AG20443 (cell line): ENCODE results near the gene SLC35E2B.
"Not testable (repeated sequence)": the region's sequence is repeated elsewhere in the genome, so short reads cannot be mapped to it uniquely, and the experiment has no call there.

Experiments
- DNase-seq: peaks from one replicate; pipeline ENCODE4 v3.0.0; 2012; ENCODE audit warnings: low spot score, mixed read lengths

The SLC35E2B gene

DNA sequence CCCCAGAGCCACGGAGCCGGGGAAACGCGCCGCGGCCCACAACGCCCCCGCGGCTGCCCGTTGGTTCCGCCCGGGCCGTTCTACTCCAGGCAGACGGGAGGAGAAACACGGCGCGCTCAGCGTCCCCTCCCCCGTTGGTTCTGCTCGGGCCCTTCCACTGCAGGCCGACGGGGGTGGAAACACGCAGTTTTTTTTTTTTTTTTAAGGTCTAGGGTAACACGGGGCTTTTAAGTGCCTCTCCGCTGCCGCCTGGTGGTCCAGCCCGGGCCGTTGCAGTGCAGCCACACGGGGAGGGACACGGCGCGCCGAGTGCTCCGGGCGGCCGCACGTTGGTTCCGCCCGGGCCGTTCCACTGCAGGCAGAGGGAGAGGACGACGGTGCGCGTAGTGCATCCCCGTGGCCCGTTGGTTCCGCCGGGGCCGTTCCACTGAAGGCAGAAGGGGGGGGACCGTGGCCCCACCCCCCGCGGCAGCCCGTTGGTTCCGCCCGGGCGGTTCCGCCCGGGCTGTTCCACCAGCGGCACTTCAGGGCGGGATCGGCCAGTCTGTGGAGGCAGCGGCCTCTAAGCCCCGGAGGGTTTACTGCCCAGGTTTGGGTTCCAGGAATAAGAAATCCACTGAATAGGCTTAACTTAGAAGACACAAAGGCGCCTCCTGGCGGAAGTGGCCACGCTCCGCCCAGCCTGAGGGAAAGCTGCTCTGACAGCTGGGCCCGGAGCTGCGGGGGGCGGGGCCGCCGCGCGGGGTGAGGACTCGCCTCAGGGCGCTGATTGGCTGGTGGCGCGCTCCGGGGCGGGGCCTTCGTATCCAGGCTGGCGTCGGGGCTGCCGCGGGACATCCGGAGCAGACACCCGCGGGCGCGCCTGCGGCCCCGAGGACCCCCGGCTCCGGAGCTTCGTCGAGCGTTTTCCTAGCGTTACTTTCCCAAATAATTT is at the start of gene SLC35E2B:
Gene SLC35E2B (minus strand): TSS at position 82 of the 934 bp plus-strand sequence. CDS start 16,096 bp downstream, outside the sequence.
- peak; percentile 62 for DNase-seq

DNA sequence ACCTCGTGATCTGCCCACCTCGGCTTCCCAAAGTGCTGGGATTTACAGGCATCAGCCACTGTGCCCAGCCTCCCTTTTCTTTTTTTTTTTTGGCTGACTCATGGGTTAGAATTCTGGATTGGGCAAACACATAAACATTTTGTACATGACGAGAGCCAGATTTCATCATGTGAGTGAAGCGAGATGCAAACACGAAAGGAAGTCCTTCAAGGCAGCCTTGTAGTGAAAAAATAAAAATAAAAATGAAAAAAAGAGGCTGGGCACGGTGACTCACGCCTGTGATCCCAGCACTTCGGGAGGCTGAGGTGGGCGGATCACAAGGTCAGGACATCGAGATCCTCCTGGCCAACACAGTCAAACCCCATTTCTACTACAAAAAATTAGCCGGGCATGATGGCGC is 48.4 kb upstream of the SLC35E2B start:
- DNase-seq = peak; percentile 79

DNA sequence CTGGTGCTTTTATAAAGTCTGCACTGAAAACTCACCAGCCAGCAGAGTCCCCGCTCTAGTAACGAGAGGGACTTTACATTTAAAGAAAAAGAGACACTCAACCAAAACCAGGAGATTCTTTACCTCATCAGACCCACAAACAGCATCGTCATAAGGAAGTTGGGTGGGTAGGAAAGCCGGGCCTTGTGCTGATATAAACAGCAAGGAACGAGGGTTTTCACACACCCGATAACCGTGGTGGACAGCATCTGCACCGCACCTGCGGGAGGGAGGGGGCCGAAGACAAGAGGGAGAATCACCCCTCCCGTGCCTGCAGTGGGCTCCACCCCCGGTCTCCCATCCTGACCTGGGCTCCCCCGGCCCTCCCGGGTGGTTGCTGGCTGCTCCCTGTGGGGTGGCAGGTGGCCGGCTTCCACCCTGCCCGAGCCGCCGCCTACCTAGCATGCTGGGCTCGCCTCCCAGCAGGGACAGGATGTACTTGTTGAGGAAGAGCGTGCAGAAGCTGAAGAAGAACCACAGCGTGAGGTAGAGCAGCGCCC is 46.3 kb upstream of the SLC35E2B start:
- not testable (repeated sequence) for DNase-seq

DNA sequence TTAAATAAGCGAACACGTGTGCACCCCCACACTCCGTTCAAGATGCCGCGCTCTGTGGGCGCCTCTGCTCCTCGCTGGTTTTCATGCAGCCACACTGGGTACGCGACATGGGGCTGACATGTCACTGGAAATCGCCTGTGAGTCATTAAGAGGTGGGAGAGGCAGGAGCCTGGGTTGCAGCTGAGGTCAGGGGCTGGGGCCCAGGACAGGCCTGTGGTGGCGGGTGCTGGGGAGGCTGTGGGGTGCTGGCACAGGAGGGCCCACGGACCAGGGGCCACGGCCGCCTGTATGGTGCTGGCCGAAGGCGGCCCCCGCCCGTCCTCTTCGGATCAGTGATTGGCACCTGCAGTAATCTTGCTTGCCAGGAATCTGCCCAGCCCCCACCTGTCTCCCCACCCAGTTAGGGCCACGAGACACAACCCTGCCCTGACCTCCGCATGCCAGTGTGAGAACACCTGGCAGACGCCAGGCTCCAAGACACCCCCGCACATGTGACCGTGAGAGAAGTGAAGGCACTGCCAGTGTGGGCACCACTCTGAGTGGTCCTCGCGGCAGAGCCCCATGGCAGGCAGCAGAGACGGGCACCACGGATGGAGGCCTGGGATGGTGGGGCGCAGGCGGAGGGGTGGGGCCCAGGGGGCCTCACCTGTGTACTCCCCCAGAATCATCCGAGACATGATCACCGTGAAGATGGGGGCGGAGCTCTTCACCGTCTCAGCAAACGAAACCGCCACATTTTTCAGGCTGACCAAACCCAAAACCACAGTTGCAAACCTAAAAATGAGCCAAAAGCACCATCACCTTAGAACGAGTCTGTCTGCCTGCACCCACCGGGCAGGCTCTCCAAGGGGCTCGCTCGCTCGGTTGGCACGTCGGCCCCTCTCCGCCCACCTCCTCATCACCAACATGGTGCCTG is 45.3 kb upstream of the SLC35E2B start:
- not testable (repeated sequence) for DNase-seq

GRCh38 chr1:1732381-1732780 is 39.8 kb upstream of the SLC35E2B start:
- DNase-seq = no peak

DNA sequence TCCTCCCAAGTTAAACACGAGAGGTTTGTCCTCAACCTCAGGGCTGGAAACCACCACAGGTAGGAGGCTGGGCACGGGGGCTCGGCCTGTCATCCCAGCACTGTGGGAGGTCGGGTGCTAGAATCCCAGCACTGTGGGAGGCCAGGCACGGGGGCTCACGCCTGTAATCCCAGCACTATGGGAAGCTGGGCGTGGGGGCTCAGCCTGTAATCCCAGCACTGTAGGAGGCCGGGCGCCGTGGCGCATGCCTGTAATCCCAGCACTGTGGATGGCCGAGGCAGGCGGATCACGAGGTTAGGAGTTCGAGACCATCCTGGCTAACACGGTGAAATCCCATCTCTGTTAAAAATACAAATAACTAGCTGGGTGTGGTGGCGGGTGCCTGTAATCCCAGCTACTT is 38.3 kb upstream of the SLC35E2B start:
- DNase-seq = no peak

GRCh38 chr1:1730230-1730629 is 37.6 kb upstream of the SLC35E2B start:
- DNase-seq = not testable (repeated sequence)

DNA sequence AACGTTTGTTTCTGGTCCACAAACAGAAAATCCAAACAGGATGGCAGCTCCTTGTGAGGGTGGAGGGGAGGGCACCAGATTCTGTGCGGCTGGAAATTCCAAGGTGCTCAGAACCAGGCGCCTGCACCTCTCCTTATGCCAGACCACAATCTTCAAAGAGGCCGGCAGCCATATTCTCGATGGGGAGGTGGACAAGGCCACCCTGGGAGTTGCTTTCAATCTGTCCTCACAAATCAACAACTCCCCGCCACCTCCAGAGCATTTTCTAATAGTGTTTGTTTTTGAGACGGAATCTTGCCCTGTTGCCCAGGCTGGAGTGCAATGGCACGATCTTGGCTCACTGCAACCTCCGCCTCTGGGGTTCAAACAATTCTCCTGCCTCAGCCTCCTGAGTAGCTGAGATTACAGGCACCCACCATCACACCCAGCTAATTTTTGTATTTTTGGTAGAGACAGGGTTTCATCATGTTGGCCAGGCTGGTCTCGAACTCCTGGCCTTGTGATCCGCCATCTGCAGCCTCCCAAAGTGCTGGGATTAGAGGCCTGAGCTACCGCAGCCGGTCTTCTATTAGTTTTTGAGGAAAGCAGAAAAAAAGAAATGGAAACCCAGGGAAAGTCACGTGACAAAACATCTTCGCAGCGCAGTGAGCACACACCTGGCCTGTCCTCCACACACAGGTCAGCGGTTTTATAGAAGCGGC is 36.7 kb upstream of the SLC35E2B start:
- DNase-seq = not testable (repeated sequence)

DNA sequence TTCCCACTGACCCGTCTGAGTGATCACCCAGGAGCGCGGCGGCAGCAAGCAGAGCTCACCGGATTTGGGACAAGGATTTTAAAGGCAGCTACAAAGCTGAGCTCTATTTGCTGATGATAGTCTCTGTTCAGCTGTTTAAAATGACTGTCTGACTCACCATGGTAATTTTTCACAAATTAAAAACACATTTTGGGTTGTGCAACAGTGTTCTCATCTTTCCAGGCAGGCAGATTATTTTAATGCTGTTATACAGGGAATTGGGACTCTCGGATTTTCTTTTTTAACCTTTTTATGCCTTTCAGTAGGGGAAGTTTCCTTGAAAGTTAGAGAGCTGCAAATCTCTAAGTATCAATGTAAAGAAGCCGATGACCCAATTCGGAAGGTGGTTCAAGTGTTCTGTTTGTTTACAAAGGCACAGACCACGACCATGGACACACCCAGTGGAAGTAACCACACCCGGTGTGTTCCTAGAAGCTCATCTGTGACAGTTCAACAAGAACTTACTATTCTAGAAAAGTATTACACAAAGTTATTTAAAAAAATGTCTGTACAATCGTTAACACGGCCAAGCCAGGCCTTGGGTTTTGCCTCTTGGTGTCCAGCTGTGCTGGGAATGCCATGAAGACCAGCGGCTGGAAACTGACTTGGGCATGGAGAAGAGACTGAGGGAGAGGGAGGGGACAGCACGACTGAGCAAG is 35.9 kb upstream of the SLC35E2B start:
- DNase-seq = peak; percentile 17

- not testable (repeated sequence) for DNase-seq
Measured at GRCh38 chr1:1727131-1727651, 34.6 kb upstream of the SLC35E2B start.

- not testable (repeated sequence) for DNase-seq
Measured at GRCh38 chr1:1726088-1726487, 33.5 kb upstream of the SLC35E2B start.

DNA sequence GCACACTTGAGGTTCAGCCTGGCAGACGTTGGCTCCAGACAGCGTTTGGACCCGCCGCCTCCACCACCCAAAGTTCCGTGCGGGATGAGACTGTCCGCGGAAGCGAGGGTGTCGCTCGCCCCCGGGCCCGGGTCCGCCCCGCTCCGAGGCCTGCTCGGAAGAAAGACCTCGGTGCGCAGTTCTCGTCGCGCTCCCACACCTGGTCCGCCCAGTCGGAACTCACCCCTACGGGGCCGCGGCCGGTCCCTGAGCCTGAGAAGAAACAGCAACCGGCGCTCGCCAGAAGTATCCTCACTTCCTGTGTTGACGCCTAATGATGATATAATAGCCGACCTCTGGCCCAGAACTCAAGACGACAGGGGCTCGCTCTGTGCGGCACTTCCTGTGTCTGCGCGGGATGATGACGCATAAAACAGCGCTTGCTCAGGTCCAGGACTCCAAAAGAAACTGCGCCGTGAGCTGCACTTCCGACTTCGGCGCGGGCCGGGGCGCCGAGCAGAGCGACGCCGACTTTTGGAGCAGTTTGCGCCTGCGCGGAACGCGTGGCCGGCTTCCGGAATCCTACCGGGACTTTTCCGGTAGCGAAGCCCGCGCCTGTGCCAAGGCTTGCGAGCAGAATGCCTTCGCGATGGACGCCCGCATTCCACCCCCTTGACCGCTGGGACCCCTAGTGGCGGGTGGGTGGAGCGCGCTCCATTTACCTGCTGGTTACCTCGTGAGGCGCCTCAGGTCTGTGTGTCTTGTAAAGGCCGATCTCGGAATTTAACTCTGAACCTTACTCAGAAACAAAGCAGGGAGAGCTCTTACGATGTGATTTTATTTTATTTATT is 31.7 kb upstream of the SLC35E2B start, which contains the start of gene CDK11A:
Gene CDK11A (minus strand): TSS at position 323 of the 830 bp plus-strand sequence. CDS start 1,539 bp downstream, outside the sequence.
- peak; percentile 93 for DNase-seq

- no peak for DNase-seq
Measured at GRCh38 chr1:1721201-1721600, 28.6 kb upstream of the SLC35E2B start.

DNA sequence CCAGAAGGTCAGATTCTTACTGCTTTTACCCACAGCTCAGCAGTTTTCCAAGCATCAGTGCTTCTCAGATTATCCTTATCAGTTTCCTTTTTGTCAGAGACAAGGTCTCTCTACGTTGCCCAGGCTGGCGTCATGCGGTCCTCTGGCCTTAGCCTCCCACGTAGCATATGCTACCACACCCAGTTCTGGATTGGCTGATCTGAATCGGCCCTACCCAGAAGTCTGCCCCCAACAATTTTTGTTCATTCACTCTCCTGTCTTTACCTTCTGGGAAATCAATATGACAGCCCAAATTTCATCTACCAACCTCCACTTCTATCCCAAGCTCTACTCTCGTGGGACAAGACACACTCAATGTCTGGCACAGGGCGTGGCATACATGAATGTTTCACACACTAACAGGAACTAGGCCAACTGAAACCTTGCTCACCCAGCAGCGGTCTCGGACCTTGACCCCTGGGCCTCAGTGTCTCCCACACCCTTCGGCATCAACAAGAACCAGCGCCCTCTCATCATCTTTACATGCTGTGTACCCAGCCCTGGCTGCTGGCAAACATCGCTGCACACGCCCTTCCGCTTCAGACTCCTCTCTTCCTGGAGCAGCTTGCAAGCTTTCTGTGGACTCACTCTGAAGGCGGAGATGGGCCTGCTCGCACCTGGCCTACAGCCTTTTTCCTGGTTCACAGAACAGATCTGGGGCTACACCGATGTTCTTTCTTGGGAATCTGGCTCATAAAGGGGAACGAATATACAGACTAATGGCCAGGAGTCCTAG is 22.7 kb upstream of the SLC35E2B start:
- not testable (repeated sequence) for DNase-seq

- not testable (repeated sequence) for DNase-seq
Measured at GRCh38 chr1:1707897-1708296, 15.3 kb upstream of the SLC35E2B start.

GRCh38 chr1:1707241-1707640 is 14.6 kb upstream of the SLC35E2B start:
- not testable (repeated sequence) for DNase-seq

DNA sequence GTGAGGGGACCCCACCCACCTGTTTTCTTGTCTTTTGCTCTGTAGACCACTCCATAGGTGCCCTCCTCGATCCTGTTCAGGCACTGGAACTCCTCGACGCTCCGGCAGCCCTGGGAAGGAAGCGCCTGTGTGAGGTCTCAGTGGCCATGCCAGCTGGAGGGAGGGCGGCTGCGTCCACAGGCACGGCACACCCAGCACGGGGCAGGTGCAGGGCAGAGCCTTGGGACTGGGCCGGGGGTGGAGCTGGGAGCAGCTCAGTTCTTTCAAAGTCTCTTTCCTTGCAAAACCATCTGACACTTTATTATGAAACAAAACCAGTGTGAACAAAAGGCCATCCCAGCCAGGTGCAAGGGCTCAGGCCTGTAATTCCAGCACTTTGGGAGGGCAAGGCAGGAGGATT is 13.0 kb upstream of the SLC35E2B start:
- not testable (repeated sequence) for DNase-seq

DNA sequence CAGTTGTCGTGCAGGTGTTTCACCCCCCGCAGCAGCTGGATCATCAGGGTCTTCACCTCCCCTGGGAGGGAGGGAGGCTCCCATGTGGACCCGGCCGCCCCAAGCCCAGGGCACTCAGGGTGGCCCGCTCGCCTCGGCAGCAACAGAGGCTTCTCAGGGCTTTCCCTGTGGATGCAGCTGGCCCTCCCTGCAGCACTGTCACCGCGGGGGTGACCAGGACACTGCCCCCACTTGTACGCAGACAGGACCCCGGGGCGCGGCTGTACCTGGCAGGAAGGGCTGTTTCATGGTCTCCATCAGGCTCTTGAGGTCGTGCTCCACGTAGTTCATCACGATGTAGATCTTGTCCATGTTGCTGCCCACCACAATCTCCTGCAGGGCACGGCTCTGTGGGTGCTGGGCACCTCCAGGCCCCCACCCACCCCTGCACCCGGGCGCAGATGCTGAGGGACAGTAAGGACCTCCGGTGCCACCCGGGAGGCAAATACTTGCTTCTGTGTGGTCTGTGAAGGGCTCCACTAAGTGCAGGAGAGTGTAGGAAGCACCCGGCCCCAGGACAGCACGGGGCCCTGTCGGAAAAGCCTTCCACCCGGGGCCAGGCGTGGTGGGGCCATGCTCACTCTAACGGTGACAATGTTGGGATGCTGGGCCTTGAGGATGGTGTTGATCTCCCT is 11.8 kb upstream of the SLC35E2B start:
- not testable (repeated sequence) for DNase-seq
